RWPE2 (cell line): ENCODE data around the gene PRDM16.

Source experiments
- ATAC-seq: fragments of 200-7000 bp; cut with Tn5 transposase; 3 replicates; pipeline ENCODE4 v1.9.1; 2021; ENCODE audit warnings: low read depth
- DNase-seq: peaks from one replicate; pipeline ENCODE4 v3.0.0-alpha.2; 2020; ENCODE audit warnings: low spot score
- H3K27ac ChIP-seq: fragments of 450-650 bp; 2 replicates; pipeline ENCODE4 v1.5.1; 2017; ENCODE audit warnings: mild to moderate bottlenecking; ENCODE audit not compliant: poor library complexity, severe bottlenecking
- H3K27me3 ChIP-seq: fragments of 250-450 bp; sonication (Bioruptor Pico); 2 replicates; pipeline ENCODE4 v1.5.1; 2021; ENCODE audit warnings: mild to moderate bottlenecking, moderate library complexity; ENCODE audit not compliant: insufficient read depth, poor library complexity, severe bottlenecking
- H3K36me3 ChIP-seq: fragments of 250-450 bp; sonication (Bioruptor Pico); 2 replicates; pipeline ENCODE4 v1.5.1; 2020; ENCODE audit warnings: low read depth, mild to moderate bottlenecking, moderate library complexity
- H3K4me1 ChIP-seq: fragments of 250-450 bp; sonication (Bioruptor Pico); 2 replicates; pipeline ENCODE4 v1.5.1; 2021; ENCODE audit warnings: mild to moderate bottlenecking, moderate library complexity; ENCODE audit not compliant: insufficient read depth, poor library complexity, severe bottlenecking
- H3K4me3 ChIP-seq: fragments of 250-450 bp; sonication (Bioruptor Pico); 2 replicates; pipeline ENCODE4 v1.5.1; 2021; ENCODE audit warnings: mild to moderate bottlenecking, moderate library complexity; ENCODE audit not compliant: severe bottlenecking
- H3K9me3 ChIP-seq: fragments of 250-450 bp; sonication (Bioruptor Pico); 2 replicates; pipeline ENCODE4 v1.5.1; 2021; ENCODE audit warnings: mild to moderate bottlenecking, moderate library complexity; ENCODE audit not compliant: severe bottlenecking
- CTCF ChIP-seq: fragments of 450-650 bp; IDR thresholded peaks from one replicate; pipeline ENCODE4 v1.5.1; 2017; ENCODE audit warnings: mild to moderate bottlenecking, moderate library complexity; ENCODE audit not compliant: poor library complexity, severe bottlenecking

PRDM16 gene

GRCh38 chr1:3415260-3416090 lies 346.5 kb downstream of the PRDM16 start:
- DNase-seq (no peak), ATAC-seq (no peak)
- Histone ChIP-seq H3K36me3 (no peaks in the 10 kb centered on the region), H3K9me3 (no peaks in the 10 kb centered on the region), H3K27me3 (peaks cover 13% of the 10 kb centered on the region), H3K27ac (no peak overlapping the region), H3K4me3 (no peak overlapping the region), H3K4me1 (no peaks in the 10 kb centered on the region)
- no peak for TF ChIP-seq CTCF

- Histone ChIP-seq H3K27me3 (peaks cover 16% of the 10 kb centered on the region), H3K27ac (no peak overlapping the region), H3K4me3 (no peak overlapping the region), H3K9me3 (no peaks in the 10 kb centered on the region), H3K36me3 (no peaks in the 10 kb centered on the region), H3K4me1 (no peaks in the 10 kb centered on the region)
- DNase-seq (no peak), ATAC-seq (no peak)
- TF ChIP-seq CTCF: no peak
Measured at GRCh38 chr1:3417082-3417739, 348.2 kb downstream of the PRDM16 start.

GRCh38 chr1:3417934-3418333 lies 348.9 kb downstream of the PRDM16 start:
- ATAC-seq (no peak), DNase-seq (no peak)
- H3K4me1 ChIP-seq: no peaks in the 10 kb centered on the region
- H3K36me3 ChIP-seq: no peaks in the 10 kb centered on the region
- TF ChIP-seq CTCF: no peak
- H3K27ac ChIP-seq: no peak overlapping the region
- H3K9me3 ChIP-seq: no peaks in the 10 kb centered on the region
- no peak overlapping the region for H3K4me3 ChIP-seq
- H3K27me3 ChIP-seq: peaks cover 16% of the 10 kb centered on the region

- no peak for TF ChIP-seq CTCF
- no peak for DNase-seq
- Histone ChIP-seq H3K27me3 (peaks cover 16% of the 10 kb centered on the region), H3K36me3 (no peaks in the 10 kb centered on the region), H3K4me1 (no peaks in the 10 kb centered on the region), H3K9me3 (no peaks in the 10 kb centered on the region), H3K4me3 (no peak overlapping the region), H3K27ac (no peak overlapping the region)
- ATAC-seq: no peak
Measured at GRCh38 chr1:3418600-3418999, 349.6 kb downstream of the PRDM16 start.
